Stimulated activated CD8-positive, alpha-beta memory T cell treated with anti-CD3 and anti-CD28 coated beads, Interleukin-7, amount 100 ng/mL, for 4 hours (primary cell): ENCODE data around the gene HSD17B1.
"Not testable (repeated sequence)": the region's sequence is repeated elsewhere in the genome, so short reads cannot be mapped to it uniquely, and the experiment has no call there.

Experiments
- DNase-seq, 2 donors: peaks; one replicate each; pipeline ENCODE4 v3.0.0-alpha.2; 2020; ENCODE audit warnings: low read depth in 2 of 2

The HSD17B1 gene

GRCh38 chr17:42552736-42553135 lies at the start of gene HSD17B1:
HSD17B1 (plus strand) TSS chr17:42552923; CDS start chr17:42552934, 11 bp downstream.
- DNase-seq = not testable (repeated sequence)

GRCh38 chr17:42502926-42503325 lies 49.8 kb upstream of the HSD17B1 start:
- DNase-seq = no peak

- no peak for DNase-seq
These were observed 45.1 kb upstream of the HSD17B1 start for GRCh38 chr17:42507671-42508070.

- no peak for DNase-seq
These were observed 44.1 kb upstream of the HSD17B1 start for GRCh38 chr17:42508426-42509165.

- DNase-seq = no peak
These were observed 43.3 kb upstream of the HSD17B1 start for GRCh38 chr17:42509409-42509808.

- no peak for DNase-seq
These were observed 42.9 kb upstream of the HSD17B1 start for GRCh38 chr17:42509841-42510240.

- DNase-seq = no peak
These were observed 40.5 kb upstream of the HSD17B1 start for GRCh38 chr17:42512246-42512645.

GRCh38 chr17:42512733-42513251 lies 39.9 kb upstream of the HSD17B1 start:
- DNase-seq = no peak

GRCh38 chr17:42513686-42514085 lies 39.0 kb upstream of the HSD17B1 start:
- no peak for DNase-seq

- DNase-seq = no peak
These were observed 38.4 kb upstream of the HSD17B1 start for GRCh38 chr17:42514279-42514678.

- no peak for DNase-seq
These were observed 37.9 kb upstream of the HSD17B1 start for GRCh38 chr17:42514867-42515266.

GRCh38 chr17:42517516-42517915 lies 35.2 kb upstream of the HSD17B1 start:
- peak; percentile 62 to 68 for DNase-seq

GRCh38 chr17:42518046-42518754 lies 34.5 kb upstream of the HSD17B1 start:
- no peak for DNase-seq

- no peak for DNase-seq
These were observed 33.8 kb upstream of the HSD17B1 start for GRCh38 chr17:42518755-42519545.

GRCh38 chr17:42519546-42520491 lies 32.9 kb upstream of the HSD17B1 start:
- DNase-seq = no peak

GRCh38 chr17:42520540-42520951 lies 32.2 kb upstream of the HSD17B1 start:
- no peak for DNase-seq

- DNase-seq = no peak
These were observed 31.7 kb upstream of the HSD17B1 start for GRCh38 chr17:42521036-42521435.

- no peak for DNase-seq
These were observed 31.0 kb upstream of the HSD17B1 start for GRCh38 chr17:42521666-42522262.

- no peak for DNase-seq
These were observed 30.4 kb upstream of the HSD17B1 start for GRCh38 chr17:42522263-42522790.

- DNase-seq = no peak
These were observed 29.9 kb upstream of the HSD17B1 start for GRCh38 chr17:42522798-42523278.
